PC-3 (cell line): Measurements from ENCODE around the gene MAN2A2. TPM values are rescaled to one million over a fixed set of nuclear protein-coding genes. Genes with fewer than 3 reads are reported as not detected.

ENCODE experiments used
- ATAC-seq: fragments of 200-7000 bp; cut with Tn5 transposase; 2 replicates; pipeline ENCODE4 v1.9.1; 2020; ENCODE audit warnings: mild to moderate bottlenecking, moderate library complexity
- BruUV-seq: library from RNA; stranded (reverse); fragments of 400-500 nt; replicated peaks from 2 replicates; lab custom pipeline; 2021; lab: Mats Ljungman, UMichigan
- CTCF ChIA-PET: fragments of 300-600 bp; sonication (Branson Sonifier 250); formaldehyde crosslinking; loops from one replicate; lab custom pipeline; 2022; ENCODE audit warnings: antibody characterized with exemption; lab: Charles Lee
- POLR2A ChIA-PET: fragments of 300-600 bp; sonication (Branson Sonifier 250); formaldehyde crosslinking; loops from one replicate; lab custom pipeline; 2022; ENCODE audit warnings: antibody characterized with exemption; ENCODE audit not compliant: unreplicated experiment; lab: Charles Lee
- DNase-seq: peaks from one replicate; pipeline ENCODE4 v3.0.0-alpha.2; 2015
- H2AFZ ChIP-seq: fragments of 300-600 bp; sonication (generic); 2 replicates; pipeline ENCODE4 v1.6.0; 2016; ENCODE audit warnings: antibody characterized with exemption, low read length
- H3F3A ChIP-seq: fragments of 300-600 bp; sonication (generic); one replicate; pipeline ENCODE4 v1.6.0; 2017; ENCODE audit warnings: antibody characterized with exemption, low read length, control low read depth, mild to moderate bottlenecking; ENCODE audit not compliant: unreplicated experiment
- H3K27ac ChIP-seq: fragments of 300-600 bp; sonication (generic); 2 replicates; pipeline ENCODE4 v1.5.1; 2016; ENCODE audit warnings: mild to moderate bottlenecking, low read length
- H3K27me3 ChIP-seq: fragments of 300-600 bp; sonication (generic); 2 replicates; pipeline ENCODE4 v1.6.1; 2016; ENCODE audit warnings: low read length, mixed read lengths
- H3K36me3 ChIP-seq: fragments of 300-600 bp; sonication (generic); 2 replicates; pipeline ENCODE4 v1.6.1; 2016; ENCODE audit warnings: low read depth, mixed run types, low read length, mixed read lengths
- H3K4me1 ChIP-seq: fragments of 300-600 bp; sonication (generic); 2 replicates; pipeline ENCODE4 v1.5.1; 2016; ENCODE audit warnings: low read length; ENCODE audit not compliant: insufficient read depth
- H3K4me2 ChIP-seq: fragments of 300-600 bp; sonication (generic); 2 replicates; pipeline ENCODE4 v1.6.0; 2016; ENCODE audit warnings: low read length
- H3K4me3 ChIP-seq: fragments of 300-600 bp; sonication (generic); 2 replicates; pipeline ENCODE4 v1.5.1; 2016; ENCODE audit warnings: mild to moderate bottlenecking, low read length, mixed read lengths
- H3K79me2 ChIP-seq: fragments of 300-600 bp; sonication (generic); 2 replicates; pipeline ENCODE4 v1.6.1; 2017; ENCODE audit warnings: low read length, mixed read lengths
- H3K9ac ChIP-seq: fragments of 300-600 bp; sonication (generic); 2 replicates; pipeline ENCODE4 v1.6.0; 2016; ENCODE audit warnings: mild to moderate bottlenecking, low read length
- H3K9me2 ChIP-seq: fragments of 300-600 bp; sonication (generic); replicated peaks from 2 replicates; pipeline ENCODE4 v1.6.1; 2016; ENCODE audit warnings: mixed run types, low read length, mixed read lengths
- H3K9me3 ChIP-seq: fragments of 300-600 bp; sonication (generic); 2 replicates; pipeline ENCODE4 v1.6.1; 2016; ENCODE audit warnings: low read length, mixed read lengths
- H4K20me1 ChIP-seq: fragments of 300-600 bp; sonication (generic); 2 replicates; pipeline ENCODE4 v1.6.1; 2016; ENCODE audit warnings: low read length, mixed read lengths
- CTCF ChIP-seq: fragments of 300-600 bp; sonication (generic); conservative IDR thresholded peaks from 2 replicates; pipeline ENCODE4 v1.5.1; 2017; ENCODE audit warnings: antibody characterized with exemption, low read depth, mild to moderate bottlenecking, low read length
- EZH2 ChIP-seq: fragments of 300-600 bp; sonication (generic); IDR thresholded peaks from one replicate; pipeline ENCODE4 v1.6.1; 2017; ENCODE audit warnings: antibody characterized with exemption, mild to moderate bottlenecking, low read length; ENCODE audit not compliant: unreplicated experiment
- EZH2phosphoT487 ChIP-seq: fragments of 300-600 bp; sonication (generic); IDR thresholded peaks from 2 replicates; pipeline ENCODE4 v1.6.1; 2018; ENCODE audit warnings: mild to moderate bottlenecking, antibody characterized with exemption, low read length, borderline replicate concordance
- intact Hi-C: fragments of 100-400 bp; cut with micrococcal nuclease; formaldehyde crosslinking; loops from 2 replicates; pipeline ENCODE4 v1.9.0; 2023
- total RNA-seq: library from RNA; depleted of rRNA; stranded (reverse); fragments of >200 nt; gene quantifications from 2 replicates; pipeline ENCODE4 v1.2.3, GENCODE V29; 2014

MAN2A2 gene
- total RNA-seq, 1 experiment from 2014 or later = 19.8 TPM

- intact Hi-C loops = no loop called here
- BruUV-seq = no TSS peak
Measured at GRCh38 chr15:90880381-90881145, 22.5 kb upstream of the MAN2A2 start.

GRCh38 chr15:90881181-90881977, 21.7 kb upstream of the MAN2A2 start:
- H3F3A ChIP-seq = no peaks in the 10 kb centered on the region
- DNase-seq (no peak), ATAC-seq (no peak)
- H3K27me3 ChIP-seq = no peaks in the 10 kb centered on the region
- no peak overlapping the region for H3K27ac ChIP-seq
- H3K9ac ChIP-seq = no peak overlapping the region
- TF ChIP-seq CTCF = no peak
- TF ChIP-seq EZH2phosphoT487 = no peak
- no peak for TF ChIP-seq EZH2
- H3K4me3 ChIP-seq = no peak overlapping the region
- ChIA-PET CTCF (no interaction called here), POLR2A (no interaction called here)
- no peak overlapping the region for H2AFZ ChIP-seq
- intact Hi-C loops = no loop called here
- no peaks in the 10 kb centered on the region for H3K9me3 ChIP-seq
- H3K79me2 ChIP-seq = no peaks in the 10 kb centered on the region
- H4K20me1 ChIP-seq = no peaks in the 10 kb centered on the region
- no peaks in the 10 kb centered on the region for H3K9me2 ChIP-seq
- no TSS peak for BruUV-seq
- no peaks in the 10 kb centered on the region for H3K4me1 ChIP-seq
- H3K36me3 ChIP-seq = peaks cover 3% of the 10 kb centered on the region
- no peak overlapping the region for H3K4me2 ChIP-seq

More at GRCh38 chr15:90880381-90881145, 22.5 kb upstream of the MAN2A2 start:
- Histone ChIP-seq H3K27me3 (no peaks in the 10 kb centered on the region), H3K79me2 (0 out of 2 replicates have a peak, but pooled peaks cover 2% of the 10 kb centered on the region), H3F3A (no peaks in the 10 kb centered on the region), H3K9ac (no peak overlapping the region), H4K20me1 (no peaks in the 10 kb centered on the region), H3K4me2 (no peak overlapping the region), H2AFZ (no peak overlapping the region), H3K9me3 (no peaks in the 10 kb centered on the region), H3K9me2 (no peaks in the 10 kb centered on the region), H3K4me1 (no peaks in the 10 kb centered on the region), H3K27ac (no peak overlapping the region), H3K4me3 (no peak overlapping the region), H3K36me3 (peaks cover 3% of the 10 kb centered on the region; the same call in 1 of the 2 replicates)
- CTCF ChIA-PET = no interaction called here
- no peak for TF ChIP-seq EZH2phosphoT487
- TF ChIP-seq EZH2 = no peak
- TF ChIP-seq CTCF = no peak
- DNase-seq (no peak), ATAC-seq (no peak)
- POLR2A ChIA-PET = no interaction called here
